GM19463 (cell line): ENCODE data around the gene SLC2A4RG.
"Not testable (repeated sequence)": the region's sequence is repeated elsewhere in the genome, so short reads cannot be mapped to it uniquely, and the experiment has no call there.

Source experiments
- ATAC-seq: cut with Tn5 transposase; IDR thresholded peaks from one replicate; pipeline ENCODE4 v1.9.1; 2021; ENCODE audit warnings: mild to moderate bottlenecking, moderate library complexity; ENCODE audit not compliant: unreplicated experiment

SLC2A4RG gene

GRCh38 chr20:63709149-63709527 is 30.4 kb upstream of the SLC2A4RG start:
- ATAC-seq = no peak

- ATAC-seq = no peak
These were observed 28.4 kb upstream of the SLC2A4RG start for GRCh38 chr20:63711085-63711645.

GRCh38 chr20:63712191-63712590 is 27.4 kb upstream of the SLC2A4RG start:
- ATAC-seq = no peak

GRCh38 chr20:63714858-63715257 is 24.7 kb upstream of the SLC2A4RG start:
- ATAC-seq = no peak

GRCh38 chr20:63718996-63719395 is 20.6 kb upstream of the SLC2A4RG start:
- no peak for ATAC-seq

- ATAC-seq = not testable (repeated sequence)
These were observed 16.5 kb upstream of the SLC2A4RG start for GRCh38 chr20:63722967-63723622.

GRCh38 chr20:63730189-63730733 is 9.3 kb upstream of the SLC2A4RG start:
- ATAC-seq = not testable (repeated sequence)

- no peak for ATAC-seq
These were observed 8.2 kb upstream of the SLC2A4RG start for GRCh38 chr20:63731410-63731809.

- no peak for ATAC-seq
These were observed 7.2 kb upstream of the SLC2A4RG start for GRCh38 chr20:63732118-63733095.

- no peak for ATAC-seq
These were observed 6.5 kb upstream of the SLC2A4RG start for GRCh38 chr20:63733117-63733516.

GRCh38 chr20:63733579-63734081 is 5.9 kb upstream of the SLC2A4RG start:
- ATAC-seq = no peak

GRCh38 chr20:63734111-63734945 is 5.2 kb upstream of the SLC2A4RG start:
- ATAC-seq = no peak

GRCh38 chr20:63734946-63735858 is 4.4 kb upstream of the SLC2A4RG start:
- ATAC-seq = no peak

- peak; percentile 26 for ATAC-seq
These were observed 3.5 kb upstream of the SLC2A4RG start, which contains the start of gene LIME1 for GRCh38 chr20:63735859-63736718. LIME1 (plus strand) TSS chr20:63736664; CDS start chr20:63737550, 886 bp downstream.

- ATAC-seq = no peak
These were observed 2.5 kb upstream of the SLC2A4RG start for GRCh38 chr20:63736893-63737694.

- ATAC-seq = no peak
These were observed 2.0 kb upstream of the SLC2A4RG start for GRCh38 chr20:63737695-63737944.

GRCh38 chr20:63737945-63738686 is 1.5 kb upstream of the SLC2A4RG start:
- no peak for ATAC-seq
